PC-9 (cell line): ENCODE results near the gene CKAP2L. TPM values are rescaled to one million over a fixed set of nuclear protein-coding genes. Genes with fewer than 3 reads are reported as not detected.

Experiments
- BruUV-seq: library from RNA; stranded (reverse); fragments of 400-500 nt; replicated peaks from 2 replicates; lab custom pipeline; 2021; lab: Mats Ljungman, UMichigan
- CTCF ChIA-PET: fragments of 300-600 bp; sonication (Branson Sonifier 250); formaldehyde crosslinking; loops from one replicate; lab custom pipeline; 2022; ENCODE audit warnings: antibody characterized with exemption; lab: Charles Lee
- POLR2A ChIA-PET: fragments of 300-600 bp; sonication (Branson Sonifier 250); formaldehyde crosslinking; loops from one replicate; lab custom pipeline; 2022; ENCODE audit warnings: antibody characterized with exemption; ENCODE audit not compliant: unreplicated experiment; lab: Charles Lee
- DNase-seq, 2 experiments: peaks; one replicate each; pipeline versions ENCODE4 v3.0.0 to v3.0.0-alpha.2; 2015 to 2022; ENCODE audit warnings: mixed read lengths in 1 of 2
- H2AFZ ChIP-seq: fragments of 200-600 bp; sonication (generic); 2 replicates; pipeline ENCODE4 v1.8.1; 2017; ENCODE audit warnings: antibody characterized with exemption
- H3F3A ChIP-seq: fragments of 200-600 bp; sonication (generic); 2 replicates; pipeline ENCODE4 v1.8.1; 2017; ENCODE audit warnings: antibody characterized with exemption, mild to moderate bottlenecking, low read depth; ENCODE audit not compliant: insufficient read depth
- H3K27ac ChIP-seq: fragments of 200-600 bp; sonication (generic); 2 replicates; pipeline ENCODE4 v1.6.1; 2016; ENCODE audit warnings: mixed run types
- H3K27me3 ChIP-seq: fragments of 200-600 bp; sonication (generic); 2 replicates; pipeline ENCODE4 v1.6.1; 2016; ENCODE audit warnings: low read depth, mixed run types; ENCODE audit not compliant: insufficient read depth
- H3K36me3 ChIP-seq: fragments of 200-600 bp; sonication (generic); 2 replicates; pipeline ENCODE4 v1.6.1; 2016; ENCODE audit warnings: low read depth, mixed run types
- H3K4me1 ChIP-seq: fragments of 200-600 bp; sonication (generic); replicated peaks from 2 replicates; pipeline ENCODE4 v1.6.1; 2016; ENCODE audit warnings: mixed run types; ENCODE audit not compliant: insufficient read depth
- H3K4me2 ChIP-seq: fragments of 200-600 bp; sonication (generic); 2 replicates; pipeline ENCODE4 v1.6.1; 2017; ENCODE audit warnings: mixed run types
- H3K4me3 ChIP-seq: fragments of 200-600 bp; sonication (generic); 2 replicates; pipeline ENCODE4 v1.6.1; 2016; ENCODE audit warnings: mixed run types
- H3K79me2 ChIP-seq: fragments of 200-600 bp; sonication (generic); 2 replicates; pipeline ENCODE4 v1.6.1; 2017; ENCODE audit warnings: low read depth, mixed run types
- H3K9me2 ChIP-seq: fragments of 200-600 bp; sonication (generic); 2 replicates; pipeline ENCODE4 v1.8.1; 2017; ENCODE audit warnings: mild to moderate bottlenecking; ENCODE audit not compliant: insufficient read depth
- H3K9me3 ChIP-seq: fragments of 200-600 bp; sonication (generic); 2 replicates; pipeline ENCODE4 v1.8.1; 2016; ENCODE audit warnings: low read depth; ENCODE audit not compliant: insufficient read depth
- H4K20me1 ChIP-seq: fragments of 200-600 bp; sonication (generic); 2 replicates; pipeline ENCODE4 v1.8.1; 2017; ENCODE audit not compliant: insufficient read depth
- EZH2 ChIP-seq: fragments of 200-600 bp; sonication (generic); IDR thresholded peaks from 2 replicates; pipeline ENCODE4 v1.8.0; 2017; ENCODE audit warnings: antibody characterized with exemption, low read depth
- intact Hi-C: fragments of 100-400 bp; cut with micrococcal nuclease; formaldehyde crosslinking; loops from one replicate; pipeline ENCODE4 v1.10.0; 2022; ENCODE audit not compliant: unreplicated experiment
- total RNA-seq: library from RNA; stranded (reverse); gene quantifications from 2 replicates; pipeline ENCODE4 v1.2.3, GENCODE V29; 2021
- TF ChIP-seq, protein P1 (sequence below): fragments of 200-600 bp; sonication (generic); conservative IDR thresholded peaks from 2 replicates; pipeline ENCODE4 v1.6.1; 2017; ENCODE audit warnings: mixed run types, antibody characterized with exemption, mild to moderate bottlenecking, moderate library complexity

CKAP2L gene
- total RNA-seq, 1 experiment from 2014 or later = 28.7 TPM

GRCh38 chr2:112730216-112730615 lies 34.2 kb downstream of the CKAP2L start:
- CTCF ChIA-PET = no interaction called here
- no peaks in the 10 kb centered on the region for H3K27me3 ChIP-seq
- no TSS peak for BruUV-seq
- H3K9me2 ChIP-seq = no peaks in the 10 kb centered on the region
- H3K4me3 ChIP-seq = no peak overlapping the region
- peaks cover 17% of the 10 kb centered on the region for H3K4me1 ChIP-seq
- no peak overlapping the region for H2AFZ ChIP-seq
- POLR2A ChIA-PET = no interaction called here
- intact Hi-C loops = no loop called here
- no peaks in the 10 kb centered on the region for H3K79me2 ChIP-seq
- no peaks in the 10 kb centered on the region for H4K20me1 ChIP-seq
- no peak overlapping the region for H3K27ac ChIP-seq
- H3K4me2 ChIP-seq = no peak overlapping the region
- peaks cover 13% of the 10 kb centered on the region; the same call in 1 of the 2 replicates for H3F3A ChIP-seq
- DNase-seq = no peak
- H3K9me3 ChIP-seq = no peaks in the 10 kb centered on the region
- no peaks in the 10 kb centered on the region for H3K36me3 ChIP-seq
- TF ChIP-seq, protein P1, sequence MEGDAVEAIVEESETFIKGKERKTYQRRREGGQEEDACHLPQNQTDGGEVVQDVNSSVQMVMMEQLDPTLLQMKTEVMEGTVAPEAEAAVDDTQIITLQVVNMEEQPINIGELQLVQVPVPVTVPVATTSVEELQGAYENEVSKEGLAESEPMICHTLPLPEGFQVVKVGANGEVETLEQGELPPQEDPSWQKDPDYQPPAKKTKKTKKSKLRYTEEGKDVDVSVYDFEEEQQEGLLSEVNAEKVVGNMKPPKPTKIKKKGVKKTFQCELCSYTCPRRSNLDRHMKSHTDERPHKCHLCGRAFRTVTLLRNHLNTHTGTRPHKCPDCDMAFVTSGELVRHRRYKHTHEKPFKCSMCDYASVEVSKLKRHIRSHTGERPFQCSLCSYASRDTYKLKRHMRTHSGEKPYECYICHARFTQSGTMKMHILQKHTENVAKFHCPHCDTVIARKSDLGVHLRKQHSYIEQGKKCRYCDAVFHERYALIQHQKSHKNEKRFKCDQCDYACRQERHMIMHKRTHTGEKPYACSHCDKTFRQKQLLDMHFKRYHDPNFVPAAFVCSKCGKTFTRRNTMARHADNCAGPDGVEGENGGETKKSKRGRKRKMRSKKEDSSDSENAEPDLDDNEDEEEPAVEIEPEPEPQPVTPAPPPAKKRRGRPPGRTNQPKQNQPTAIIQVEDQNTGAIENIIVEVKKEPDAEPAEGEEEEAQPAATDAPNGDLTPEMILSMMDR = no peak
- no peak for TF ChIP-seq EZH2

- intact Hi-C loops = loop anchor here (5.0 to 10.0 kb wide), 3 partner anchors 66 to 674 kb away; partner anchors contain the start of genes TMEM87B and ZC3H6
These were observed 35.8 kb downstream of the CKAP2L start for GRCh38 chr2:112728378-112729175.

GRCh38 chr2:112728029-112728362 lies 36.4 kb downstream of the CKAP2L start:
- POLR2A ChIA-PET = no interaction called here
- no peaks in the 10 kb centered on the region for H3K9me3 ChIP-seq
- H3K4me1 ChIP-seq = peaks cover 26% of the 10 kb centered on the region
- H3K4me2 ChIP-seq = no peak overlapping the region
- no peaks in the 10 kb centered on the region for H3K27me3 ChIP-seq
- no peaks in the 10 kb centered on the region for H3K36me3 ChIP-seq
- H3K79me2 ChIP-seq = no peaks in the 10 kb centered on the region
- no peak overlapping the region for H3K4me3 ChIP-seq
- intact Hi-C loops = loop anchor here (5.0 to 10.0 kb wide), 3 partner anchors 66 to 673 kb away; partner anchors contain the start of genes TMEM87B and ZC3H6
- H3K27ac ChIP-seq = no peak overlapping the region
- CTCF ChIA-PET = interaction anchor here (0.5 to 2.2 kb wide), 4 partner anchors 35 to 289 kb away, joined by 3 to 11 read pairs (median 5); no protein-coding TSS in a partner anchor
- no peaks in the 10 kb centered on the region for H4K20me1 ChIP-seq
- no TSS peak for BruUV-seq
- TF ChIP-seq EZH2 = no peak
- TF ChIP-seq, protein P1 = no peak
- H2AFZ ChIP-seq = no peak overlapping the region
- peaks cover 16% of the 10 kb centered on the region; the same call in 1 of the 2 replicates for H3F3A ChIP-seq
- DNase-seq = no peak
- no peaks in the 10 kb centered on the region for H3K9me2 ChIP-seq

More at GRCh38 chr2:112728378-112729175, 35.8 kb downstream of the CKAP2L start:
- no peak overlapping the region for H3K4me2 ChIP-seq
- BruUV-seq = no TSS peak
- no peak overlapping the region for H3K27ac ChIP-seq
- peaks cover 16% of the 10 kb centered on the region; the same call in 1 of the 2 replicates for H3F3A ChIP-seq
- peaks cover 26% of the 10 kb centered on the region for H3K4me1 ChIP-seq
- H3K79me2 ChIP-seq = no peaks in the 10 kb centered on the region
- no peaks in the 10 kb centered on the region for H4K20me1 ChIP-seq
- no peaks in the 10 kb centered on the region for H3K9me3 ChIP-seq
- H3K9me2 ChIP-seq = no peaks in the 10 kb centered on the region
- ChIA-PET POLR2A (interaction anchor here (0.7 kb wide), 1 partner anchor 212 kb away, joined by 7 read pairs; no protein-coding TSS in a partner anchor), CTCF (interaction anchor here (0.5 to 1.1 kb wide), 3 partner anchors 16 to 289 kb away, joined by 3 to 5 read pairs (median 3); no protein-coding TSS in a partner anchor)
- TF ChIP-seq, protein P1 = no peak
- TF ChIP-seq EZH2 = no peak
- H2AFZ ChIP-seq = no peak overlapping the region
- no peaks in the 10 kb centered on the region for H3K27me3 ChIP-seq
- DNase-seq = no peak
- no peaks in the 10 kb centered on the region for H3K36me3 ChIP-seq
- no peak overlapping the region for H3K4me3 ChIP-seq
